HG03039 (cell line): Measurements from ENCODE around the gene URGCP.
A peak's percentile ranks its signal among the peaks of the same experiment; 100 is the strongest.

Source experiments
- ATAC-seq: cut with Tn5 transposase; IDR thresholded peaks from one replicate; pipeline ENCODE4 v1.9.1; 2021; ENCODE audit warnings: mild to moderate bottlenecking, moderate library complexity; ENCODE audit not compliant: unreplicated experiment

Gene URGCP

GRCh38 chr7:43876241-43876640, 30.2 kb downstream of the URGCP start:
- ATAC-seq = no peak

DNA sequence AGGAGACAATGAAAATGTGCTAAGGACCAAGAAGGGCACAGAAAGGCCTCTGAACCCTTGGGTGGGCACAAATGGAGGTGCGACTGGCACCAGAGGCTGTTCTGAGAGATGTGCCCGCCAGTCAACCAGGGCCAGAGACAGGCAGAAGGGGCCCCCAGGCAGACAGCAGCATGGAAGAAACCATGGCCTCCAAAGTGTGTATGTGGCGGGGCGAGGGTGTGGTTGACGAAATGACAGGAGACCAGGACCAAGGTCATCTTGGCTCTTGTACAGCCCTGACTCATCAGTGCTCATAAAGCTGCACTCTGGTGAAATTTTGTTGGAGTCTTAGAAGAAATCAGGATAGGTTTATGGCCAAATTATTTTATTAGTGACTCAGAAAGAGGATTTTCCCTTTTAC, 33.1 kb downstream of the URGCP start:
- ATAC-seq = no peak

GRCh38 chr7:43872406-43873110, 33.8 kb downstream of the URGCP start:
- no peak for ATAC-seq

GRCh38 chr7:43871064-43871463, 35.3 kb downstream of the URGCP start:
- ATAC-seq = no peak

GRCh38 chr7:43870316-43870715, 36.1 kb downstream of the URGCP start:
- ATAC-seq = no peak

DNA sequence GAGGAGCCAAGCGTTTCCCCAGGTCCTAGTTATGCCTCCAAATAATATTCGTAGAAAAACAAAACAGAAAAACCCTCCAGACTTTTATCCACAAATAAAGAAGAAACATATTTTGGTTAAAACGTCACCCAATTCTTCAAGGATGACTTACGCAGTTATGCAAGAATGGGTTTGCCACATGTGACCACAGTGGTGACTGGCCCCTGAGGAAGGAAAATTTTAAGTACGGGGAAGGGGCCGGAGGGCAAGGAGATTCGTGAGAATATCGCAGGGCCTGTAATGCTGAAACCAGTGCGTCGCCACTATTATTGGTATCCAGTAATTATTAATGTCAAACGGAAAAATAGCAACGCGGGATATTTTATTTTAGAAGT, 36.5 kb downstream of the URGCP start:
- no peak for ATAC-seq

DNA sequence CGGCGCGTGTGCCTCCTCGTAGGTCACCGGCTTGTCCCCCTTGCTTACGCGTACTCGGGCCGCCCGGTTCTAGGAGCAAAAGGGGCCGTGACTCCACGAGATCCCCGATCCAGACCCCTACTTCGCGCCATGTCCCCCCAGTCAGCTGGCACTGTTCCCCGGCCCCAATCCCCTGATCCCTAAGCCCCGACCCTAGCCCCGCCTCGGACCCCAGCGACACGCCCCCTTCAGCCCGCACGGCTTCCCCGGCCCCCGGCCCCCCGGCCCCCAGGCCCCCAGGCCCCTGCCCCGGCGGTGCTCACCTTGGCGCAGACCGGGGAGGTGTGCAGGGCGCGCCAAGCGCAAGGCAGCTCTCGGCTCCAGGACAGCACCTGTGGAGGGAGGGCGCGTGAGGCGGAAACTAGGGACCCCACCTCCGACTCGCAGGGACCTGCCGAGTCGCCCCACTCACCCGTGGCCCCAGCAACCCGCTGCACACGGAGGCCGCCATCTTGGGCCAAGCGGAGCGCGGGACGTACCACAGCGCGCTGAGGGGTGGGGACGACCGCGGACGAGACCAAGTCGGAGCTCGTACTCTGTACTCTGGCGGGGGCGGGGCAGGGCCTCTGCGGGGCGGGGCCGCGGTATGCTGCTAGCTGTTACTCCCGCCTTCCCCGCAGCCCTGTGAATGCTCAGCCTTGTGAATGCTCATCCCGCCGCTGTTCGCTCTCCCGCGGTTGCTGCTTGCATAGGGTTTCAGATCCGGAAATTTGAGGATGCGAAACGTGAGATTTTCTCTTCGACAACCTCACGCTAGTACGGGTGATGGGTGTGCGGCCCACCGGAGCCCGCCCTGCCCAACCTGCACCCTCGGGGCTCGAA, 37.2 kb downstream of the URGCP start, which contains the start of gene MRPS24:
Gene MRPS24 (minus strand): TSS at position 512 of the 861 bp plus-strand sequence. CDS start 22 bp downstream, at position 490.
- ATAC-seq = peak; percentile 91

- no peak for ATAC-seq
These were observed 37.8 kb downstream of the URGCP start for GRCh38 chr7:43868681-43869005.

GRCh38 chr7:43868181-43868580, 38.2 kb downstream of the URGCP start:
- ATAC-seq = no peak

GRCh38 chr7:43865277-43865676, 41.1 kb downstream of the URGCP start:
- no peak for ATAC-seq

DNA sequence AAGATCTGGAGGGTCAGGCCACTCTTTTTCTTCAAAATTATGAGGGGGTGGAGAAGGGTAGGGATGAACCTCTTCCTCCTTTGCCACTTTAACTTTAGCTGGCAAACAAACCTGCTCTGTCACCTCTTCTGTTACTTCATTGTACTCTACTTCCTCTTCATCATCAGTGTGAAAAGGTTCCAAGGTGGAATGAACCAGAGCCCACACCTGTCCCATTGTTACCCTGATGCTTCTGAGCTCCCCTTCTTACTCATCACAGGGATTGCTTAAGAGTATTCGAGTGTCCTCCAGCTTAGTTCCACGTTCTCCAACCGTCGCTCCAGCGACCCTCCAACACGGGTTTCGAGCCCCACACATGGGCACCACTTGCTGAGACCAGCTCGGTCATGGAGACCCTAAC, 42.3 kb downstream of the URGCP start:
- ATAC-seq = no peak

GRCh38 chr7:43856996-43857395, 49.4 kb downstream of the URGCP start:
- no peak for ATAC-seq

DNA sequence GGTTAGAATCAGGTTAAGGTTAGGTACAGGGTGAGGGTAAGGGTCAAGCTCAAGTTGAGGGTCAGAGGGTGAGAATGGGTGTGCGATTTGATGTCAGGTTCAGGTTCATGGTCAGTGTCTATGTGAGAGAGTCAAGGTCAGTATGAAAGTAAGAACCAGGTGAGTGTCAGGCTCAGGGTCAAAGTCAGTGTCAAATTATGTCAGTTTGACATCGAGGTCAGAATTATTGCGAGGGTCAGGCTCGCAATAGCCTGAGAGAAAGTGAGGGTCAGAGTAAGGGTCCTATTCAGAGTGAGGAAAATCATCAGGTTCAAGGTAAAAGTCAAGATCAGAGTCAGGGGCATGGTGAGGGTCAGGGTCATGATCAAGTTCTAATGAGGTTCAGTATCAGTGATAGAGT, 50.1 kb downstream of the URGCP start:
- ATAC-seq = no peak

- ATAC-seq = no peak
These were observed 51.2 kb downstream of the URGCP start for GRCh38 chr7:43855176-43855575.

DNA sequence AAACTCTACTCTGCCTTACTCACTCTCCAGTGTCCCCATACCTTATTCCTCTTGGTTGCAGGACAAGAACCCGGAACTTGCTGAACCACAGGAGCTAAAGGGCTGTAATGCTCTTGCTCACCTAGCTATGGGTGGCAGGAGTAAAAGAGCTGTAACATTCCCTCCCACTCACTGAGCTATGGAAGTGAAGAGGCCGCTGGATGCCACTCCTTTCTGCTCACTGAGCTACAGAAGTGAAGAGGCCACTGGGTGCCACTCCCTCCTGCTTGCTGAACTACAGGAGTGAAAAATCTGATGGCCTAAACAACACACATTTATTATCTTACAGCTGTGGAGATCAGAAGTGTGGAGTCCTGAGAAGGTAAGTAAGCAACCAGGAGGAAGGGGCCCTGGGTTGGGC, 54.6 kb downstream of the URGCP start:
- ATAC-seq = no peak

GRCh38 chr7:43850348-43851116, 55.9 kb downstream of the URGCP start:
- no peak for ATAC-seq

DNA sequence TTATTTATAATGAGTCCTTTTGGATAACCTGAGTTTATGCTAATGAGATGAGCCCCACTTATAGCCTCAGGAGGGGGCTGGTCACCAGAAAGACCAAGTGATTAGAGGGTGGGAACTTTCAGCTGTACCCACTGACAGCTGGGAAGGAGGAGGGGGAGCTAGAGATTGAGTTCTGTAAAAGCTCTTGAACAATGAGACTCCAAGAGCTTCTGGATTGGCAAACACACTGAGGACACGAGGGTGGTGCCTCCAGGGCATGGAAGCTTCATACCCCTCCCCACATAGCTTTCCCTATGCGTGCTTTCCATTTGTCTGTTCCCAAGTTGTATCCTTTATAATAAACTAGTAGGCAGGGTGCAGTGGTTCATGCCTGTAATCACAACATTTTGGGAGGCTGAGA, 57.3 kb downstream of the URGCP start:
- ATAC-seq = no peak

GRCh38 chr7:43847496-43847895, 58.9 kb downstream of the URGCP start:
- no peak for ATAC-seq

DNA sequence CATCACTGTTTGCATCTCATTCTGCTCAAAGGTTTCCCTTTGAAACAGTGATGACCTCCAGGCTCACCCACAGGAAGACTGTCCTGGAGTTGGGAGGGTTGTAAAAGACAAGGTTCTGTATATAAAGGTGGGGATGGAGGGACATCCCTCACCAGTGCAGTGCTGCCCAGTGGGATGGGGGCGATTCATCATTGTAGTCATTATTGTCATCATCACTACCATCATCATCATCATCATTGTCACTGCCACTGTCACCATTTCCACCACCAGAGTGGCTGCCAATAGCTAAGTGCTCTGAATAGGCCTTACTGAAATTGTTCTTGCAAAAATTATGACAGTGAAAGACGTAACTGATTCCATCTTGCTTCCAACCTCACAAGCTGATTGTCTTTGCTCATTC, 61.7 kb downstream of the URGCP start:
- ATAC-seq = no peak

DNA sequence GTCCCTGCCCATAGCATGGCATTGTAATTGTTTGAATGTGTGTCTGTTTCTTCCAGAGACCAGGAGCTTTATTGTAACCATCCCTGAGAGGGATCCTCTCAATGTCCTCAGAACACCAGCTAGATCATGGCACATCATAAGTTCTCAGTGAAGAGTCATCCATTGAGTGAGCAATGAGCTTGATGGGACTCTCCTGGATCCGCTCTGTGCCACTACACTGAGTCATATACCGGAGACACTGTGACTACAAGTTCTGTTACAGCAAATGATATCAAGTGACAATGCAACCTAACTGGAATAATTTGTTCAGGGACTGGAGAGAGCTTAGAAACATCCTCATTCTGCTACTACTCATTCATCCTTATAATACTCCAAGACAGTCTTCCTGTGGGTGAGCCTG, 62.1 kb downstream of the URGCP start:
- no peak for ATAC-seq

DNA sequence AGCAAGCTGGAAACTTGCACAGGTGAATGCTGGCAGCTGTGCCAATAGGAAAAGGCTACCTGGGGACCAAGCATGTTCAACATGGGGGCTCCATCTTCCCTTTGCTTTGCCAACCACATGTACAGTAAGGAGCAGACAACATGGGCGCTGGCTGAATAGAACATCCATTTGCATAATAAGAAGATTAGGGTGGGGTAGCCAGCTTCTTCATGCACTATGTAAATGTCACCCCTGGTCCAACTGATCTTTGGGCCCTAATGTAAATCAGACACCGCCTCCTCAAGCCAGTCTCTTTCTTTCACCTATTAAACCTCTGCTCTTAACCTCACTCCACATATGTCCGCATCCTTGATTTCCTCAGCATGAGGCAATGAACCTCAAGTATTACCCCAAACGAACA, 63.1 kb downstream of the URGCP start:
- ATAC-seq = no peak

DNA sequence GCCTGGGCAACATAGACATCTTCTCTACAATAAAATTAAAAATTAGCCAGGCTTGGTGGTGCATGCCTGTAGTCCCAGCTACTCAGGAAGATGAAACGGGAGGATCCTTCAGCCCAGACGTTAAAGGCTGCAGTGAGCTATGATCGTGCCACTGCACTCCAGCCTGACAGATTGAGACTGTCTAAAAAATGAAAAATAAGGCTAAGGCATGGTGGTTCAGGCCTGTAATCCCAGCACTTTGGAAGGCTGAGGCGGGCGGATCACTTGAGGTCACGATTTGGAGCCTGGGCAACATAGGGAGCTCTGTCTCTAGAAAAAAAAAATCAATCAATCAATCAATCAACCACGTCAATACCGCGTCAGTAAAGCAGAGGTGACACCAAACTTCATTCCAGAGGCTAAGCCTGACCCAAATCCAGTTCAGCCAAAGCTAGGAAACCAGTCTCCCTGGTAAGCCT, 68.2 kb downstream of the URGCP start:
- no peak for ATAC-seq
